GM15510 (cell line): Measurements from ENCODE around the gene CAPN6.

ENCODE experiments used
- POLR2A ChIP-seq: IDR thresholded peaks from 3 replicates; pipeline ENCODE4 v1.6.1; 2011; ENCODE audit warnings: borderline replicate concordance; ENCODE audit not compliant: insufficient read length; ENCODE audit errors: extremely low read depth

CAPN6 gene

DNA sequence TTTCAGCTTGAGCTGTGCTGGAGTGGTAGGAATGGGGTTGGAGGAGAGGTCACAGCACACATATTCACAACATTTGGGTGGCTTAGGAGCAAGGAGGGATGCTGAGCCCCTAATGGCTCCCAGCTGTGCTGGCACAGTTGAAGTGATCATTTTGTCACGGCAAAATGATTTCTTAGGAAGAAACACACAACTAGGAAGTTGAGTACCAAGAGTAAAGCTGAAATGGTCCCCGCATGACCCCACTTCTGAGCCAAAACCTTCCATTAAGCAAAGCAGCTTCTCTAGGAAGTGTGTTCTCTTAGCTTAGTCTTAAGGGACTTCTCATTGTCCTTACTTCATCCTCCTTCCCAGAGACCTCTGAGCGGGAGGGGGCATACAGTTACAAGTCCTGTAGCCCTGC is 12.6 kb downstream of the CAPN6 start:
- TF ChIP-seq POLR2A: no peak

GRCh38 chrX:111254896-111255693 is 15.2 kb downstream of the CAPN6 start:
- no peak for TF ChIP-seq POLR2A

GRCh38 chrX:111244235-111244750 is 26.0 kb downstream of the CAPN6 start:
- no peak for TF ChIP-seq POLR2A

DNA sequence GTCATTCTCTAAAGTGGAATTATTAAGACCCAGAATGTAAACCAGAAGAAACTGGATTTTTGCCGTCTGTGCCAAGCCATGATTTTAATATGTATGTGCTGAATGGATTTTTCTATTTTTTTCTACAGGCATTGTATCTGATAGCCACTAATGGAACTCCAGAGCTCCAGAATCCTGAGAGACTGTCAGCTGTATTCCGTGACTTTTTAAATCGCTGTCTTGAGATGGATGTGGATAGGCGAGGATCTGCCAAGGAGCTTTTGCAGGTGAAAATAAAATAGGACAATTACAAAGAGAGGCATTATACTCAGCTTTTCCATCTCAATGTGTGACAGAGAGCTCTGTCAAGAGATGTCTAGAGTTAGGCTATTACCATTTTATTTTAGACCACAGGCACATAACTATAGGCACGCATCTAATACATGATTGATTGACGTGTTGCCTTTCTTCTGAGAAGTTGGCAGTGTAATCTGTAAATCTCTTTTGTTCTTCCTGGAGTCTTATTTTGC is 53.9 kb downstream of the CAPN6 start:
- no peak for TF ChIP-seq POLR2A

- no peak for TF ChIP-seq POLR2A
Observed at GRCh38 chrX:111207851-111208250, 62.4 kb downstream of the CAPN6 start.

GRCh38 chrX:111200327-111200726 is 70.0 kb downstream of the CAPN6 start:
- no peak for TF ChIP-seq POLR2A

GRCh38 chrX:111199505-111199904 is 70.8 kb downstream of the CAPN6 start:
- no peak for TF ChIP-seq POLR2A
